Measurements from ENCODE around the gene WAPL. TPM values are rescaled to one million over a fixed set of nuclear protein-coding genes. Genes with fewer than 3 reads are reported as not detected.

Gene WAPL
- total and polyA plus RNA-seq, 9 of the 15 experiments (the other 6 are each of a cell fraction or from before 2014, with no cell fraction given), result 14.3 to 36.4 (median 25.3) TPM

DNA sequence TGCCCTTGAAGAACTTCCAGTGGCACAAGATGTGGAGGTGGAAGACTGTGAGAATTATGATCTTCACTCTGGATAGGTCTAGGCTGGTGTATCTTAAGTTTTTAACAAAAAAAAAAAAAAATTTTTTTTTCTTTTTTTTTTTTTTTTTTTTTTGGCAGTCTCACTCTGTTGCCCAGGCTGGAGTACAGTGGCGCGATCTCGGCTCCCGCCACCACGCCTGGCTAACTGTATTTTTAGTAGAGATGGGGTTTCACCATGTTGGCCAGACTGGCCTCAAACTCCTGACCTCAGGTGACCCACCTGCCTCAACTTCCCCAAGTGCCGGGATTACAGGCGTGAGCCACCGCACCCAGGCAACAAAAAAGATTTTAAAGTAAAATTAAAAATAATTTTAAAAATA is 37.9 kb downstream of the WAPL start:
- ChIA-PET POLR2A (no interaction called here), CTCF (ENCODE audit: low intra/inter-chr PET ratio) (no interaction called here)
- no peak for DNase-seq (ENCODE audit: extremely low read depth in 1 of 4, low spot score in 3 of 4)
- BruUV-seq (replicated peaks), result no TSS peak
- no peak overlapping the region for H3K9ac ChIP-seq (ENCODE audit: insufficient read depth in 1 of 2, low read depth in 2 of 2, low read length in 2 of 2)
- H3K79me2 ChIP-seq (ENCODE audit: control insufficient read depth, insufficient read depth, low read length), result peaks cover 20% of the 10 kb centered on the region; the same call in 1 of the 3 replicates
- TF ChIP-seq RBFOX2 (IDR thresholded peaks at IDR 0.05; ENCODE audit: low read depth, low read length) (no peak), EZH2 (IDR thresholded peaks at IDR 0.05; ENCODE audit: borderline replicate concordance, low read depth, low read length) (no peak), ZBTB7A (IDR thresholded peaks at IDR 0.05; ENCODE audit: borderline replicate concordance, control insufficient read depth, low read depth, low read length) (no peak), STAT5B (CRISPR knock-in tag; IDR thresholded peaks at IDR 0.05) (no peak), TBL1XR1 (IDR thresholded peaks at IDR 0.05; ENCODE audit: low read length in 2 of 2) (no peak), XRCC3 (IDR thresholded peaks at IDR 0.05) (no peak), ZNF24 (IDR thresholded peaks at IDR 0.05) (no peak), KLF13 (tag; IDR thresholded peaks at IDR 0.05; ENCODE audit: borderline replicate concordance, low read depth) (no peak), THRB (CRISPR knock-in tag; conservative IDR thresholded peaks at IDR 0.05) (no peak), ZNF609 (CRISPR knock-in tag; IDR thresholded peaks at IDR 0.05; ENCODE audit: borderline replicate concordance) (no peak), PHF8 (IDR thresholded peaks at IDR 0.05; ENCODE audit: borderline replicate concordance, low read length) (no peak)
- H3K4me1 ChIP-seq (replicated peaks in 1 of 2; ENCODE audit: control insufficient read depth in 2 of 2, insufficient read depth in 2 of 2, low read length in 2 of 2), result no peaks in the 10 kb centered on the region
- H4K20me1 ChIP-seq (replicated peaks; ENCODE audit: control insufficient read depth, insufficient read depth, low read length), result no peaks in the 10 kb centered on the region
- no peak overlapping the region for H3K4me3 ChIP-seq
- H3K36me3 ChIP-seq (ENCODE audit: control insufficient read depth, insufficient read depth, low read length), result peaks cover 61% of the 10 kb centered on the region
- H3K9me3 ChIP-seq (replicated peaks; ENCODE audit: control insufficient read depth, insufficient read depth, low read depth, low read length), result no peaks in the 10 kb centered on the region
- FAIRE-seq, result no peak
- ATAC-seq, result no peak
- H3K4me2 ChIP-seq (ENCODE audit: insufficient read depth, low read length), result no peak overlapping the region
- in situ Hi-C loops (cut with MboI) (no loop called here), intact Hi-C loops (cut with micrococcal nuclease) (no loop called here)
- H3K27me3 ChIP-seq (ENCODE audit: control insufficient read depth in 2 of 2, insufficient read depth in 2 of 2, low read length in 2 of 2), result no peaks in the 10 kb centered on the region
- H3K27ac ChIP-seq (ENCODE audit: extremely low read depth, low read depth, low read length), result no peak overlapping the region
- WGBS (ENCODE audit: insufficient coverage, low coverage, missing lambda C conversion rate), result 97% methylated on average over 7 of the region's 8 CpGs
- no peak overlapping the region for H2AFZ ChIP-seq (ENCODE audit: low read depth, low read length)
- no peaks in the 10 kb centered on the region for H3K9me1 ChIP-seq (ENCODE audit: control insufficient read depth, insufficient read depth, low read length)

Measured in K562 (cell line).